HepG2 (cell line): ENCODE results near the gene GPN2. TPM values are rescaled to one million over a fixed set of nuclear protein-coding genes. Genes with fewer than 3 reads are reported as not detected.
A peak's percentile ranks its signal among the peaks of the same experiment; 100 is the strongest.

Experiments used
- ARHGAP35 ChIP-seq: sonication (generic); formaldehyde crosslinking; IDR thresholded peaks from 2 replicates; pipeline ENCODE4 v1.9.0; 2022; ENCODE audit warnings: mild to moderate bottlenecking, inconsistent platforms, moderate library complexity, missing genetic modification reagents, borderline replicate concordance
- ATF4 ChIP-seq, 2 experiments: fragments of 450-650 bp in 1 of 2; sonication (generic) in 1 of 2; formaldehyde crosslinking; IDR thresholded peaks; 2 replicates each; pipeline versions ENCODE4 v1.5.0 to v1.8.0; 2020 to 2022; ENCODE audit warnings: mild to moderate bottlenecking in 1 of 2, missing genetic modification reagents in 1 of 2
- CBX5 ChIP-seq: sonication (generic); formaldehyde crosslinking; IDR thresholded peaks from 2 replicates; pipeline ENCODE4 v1.4.0; 2020; ENCODE audit warnings: missing genetic modification reagents, borderline replicate concordance
- DMAP1 ChIP-seq: IDR thresholded peaks from 2 replicates; pipeline ENCODE4 v1.6.1; 2016
- FOXA1 ChIP-seq, 2 experiments: fragments of 450-650 bp in 1 of 2; sonication (generic) in 1 of 2; formaldehyde crosslinking in 1 of 2; IDR thresholded peaks; 2 replicates each; pipeline versions ENCODE4 v1.4.0 to v1.6.1; 2016 to 2020; ENCODE audit warnings: missing genetic modification reagents in 1 of 2
- FOXO1 ChIP-seq: sonication (generic); formaldehyde crosslinking; IDR thresholded peaks from 2 replicates; pipeline ENCODE4 v1.4.0; 2020; ENCODE audit warnings: missing genetic modification reagents
- HCFC1 ChIP-seq: fragments of 150-350 bp; IDR thresholded peaks from 2 replicates; pipeline ENCODE4 v1.6.1; 2014; ENCODE audit warnings: low read depth, low read length
- LBX2 ChIP-seq: sonication (generic); formaldehyde crosslinking; IDR thresholded peaks from 2 replicates; pipeline ENCODE4 v1.5.0; 2020; ENCODE audit warnings: missing genetic modification reagents, mild to moderate bottlenecking, borderline replicate concordance
- MED13 ChIP-seq: sonication (generic); formaldehyde crosslinking; IDR thresholded peaks from 2 replicates; pipeline ENCODE4 v1.5.0; 2020; ENCODE audit warnings: missing genetic modification reagents
- NAIF1 ChIP-seq: sonication (generic); formaldehyde crosslinking; IDR thresholded peaks from 2 replicates; pipeline ENCODE4 v1.5.0; 2020; ENCODE audit warnings: mild to moderate bottlenecking, missing genetic modification reagents, borderline replicate concordance
- NR2C2 ChIP-seq: sonication (generic); formaldehyde crosslinking; IDR thresholded peaks from 2 replicates; pipeline ENCODE4 v1.4.0; 2020; ENCODE audit warnings: missing genetic modification reagents, mild to moderate bottlenecking, moderate library complexity, borderline replicate concordance
- NR3C1 ChIP-seq: sonication (generic); formaldehyde crosslinking; IDR thresholded peaks from 2 replicates; pipeline ENCODE4 v1.4.0; 2020; ENCODE audit warnings: missing genetic modification reagents
- PAWR ChIP-seq: sonication (generic); formaldehyde crosslinking; IDR thresholded peaks from 2 replicates; pipeline ENCODE4 v1.4.0; 2020; ENCODE audit warnings: missing genetic modification reagents, mild to moderate bottlenecking, borderline replicate concordance
- RBAK ChIP-seq: sonication (generic); formaldehyde crosslinking; IDR thresholded peaks from 2 replicates; pipeline ENCODE4 v1.5.1; 2020; ENCODE audit warnings: mild to moderate bottlenecking, missing genetic modification reagents
- REPIN1 ChIP-seq: sonication (generic); formaldehyde crosslinking; IDR thresholded peaks from 2 replicates; pipeline ENCODE4 v1.8.0; 2022; ENCODE audit warnings: missing genetic modification reagents, low read depth, mild to moderate bottlenecking, borderline replicate concordance
- SAFB2 ChIP-seq: sonication (generic); formaldehyde crosslinking; IDR thresholded peaks from 2 replicates; pipeline ENCODE4 v1.5.1; 2020; ENCODE audit warnings: missing genetic modification reagents, low read depth, mild to moderate bottlenecking, borderline replicate concordance
- SP1 ChIP-seq, 2 experiments: fragments of 450-650 bp in 1 of 2; sonication (generic) in 1 of 2; formaldehyde crosslinking in 1 of 2; IDR thresholded peaks; 2 replicates each; pipeline versions ENCODE4 v1.4.0 to v1.6.1; 2016 to 2020; ENCODE audit warnings: missing genetic modification reagents in 1 of 2
- YY1 ChIP-seq: IDR thresholded peaks from 2 replicates; pipeline ENCODE4 v1.6.1; 2011; ENCODE audit warnings: low read length, low read depth, moderate library complexity, mild to moderate bottlenecking; ENCODE audit not compliant: insufficient read depth, insufficient replicate concordance
- ZHX1 ChIP-seq: sonication (generic); formaldehyde crosslinking; IDR thresholded peaks from 2 replicates; pipeline ENCODE4 v1.8.1; 2022; ENCODE audit warnings: low read depth, mild to moderate bottlenecking, missing genetic modification reagents
- ZIK1 ChIP-seq: sonication (generic); formaldehyde crosslinking; IDR thresholded peaks from 2 replicates; pipeline ENCODE4 v1.5.0; 2020; ENCODE audit warnings: mild to moderate bottlenecking, low read depth, missing genetic modification reagents, borderline replicate concordance
- ZKSCAN1 ChIP-seq: fragments of 150-350 bp; IDR thresholded peaks from 2 replicates; pipeline ENCODE4 v1.6.1; 2014; ENCODE audit warnings: low read length
- ZNF256 ChIP-seq: sonication (generic); formaldehyde crosslinking; conservative IDR thresholded peaks from 2 replicates; pipeline ENCODE4 v1.4.0; 2020; ENCODE audit warnings: missing genetic modification reagents
- ZNF264 ChIP-seq: sonication (generic); formaldehyde crosslinking; IDR thresholded peaks from 2 replicates; pipeline ENCODE4 v1.4.0; 2020; ENCODE audit warnings: missing genetic modification reagents
- ZNF343 ChIP-seq: sonication (generic); formaldehyde crosslinking; IDR thresholded peaks from 2 replicates; pipeline ENCODE4 v1.4.0; 2020; ENCODE audit warnings: mild to moderate bottlenecking, missing genetic modification reagents
- ZNF367 ChIP-seq: sonication (generic); formaldehyde crosslinking; IDR thresholded peaks from 2 replicates; pipeline ENCODE4 v1.4.0; 2020; ENCODE audit warnings: missing genetic modification reagents, borderline replicate concordance
- ZNF44 ChIP-seq: sonication (generic); formaldehyde crosslinking; IDR thresholded peaks from 2 replicates; pipeline ENCODE4 v1.5.1; 2020; ENCODE audit warnings: mild to moderate bottlenecking, missing genetic modification reagents
- ZNF878 ChIP-seq: sonication (generic); formaldehyde crosslinking; IDR thresholded peaks from 2 replicates; pipeline ENCODE4 v1.8.1; 2023; ENCODE audit warnings: mild to moderate bottlenecking, missing genetic modification reagents, moderate library complexity
- polyA plus RNA-seq, 8 experiments: library from polyadenylated mRNA; depleted of rRNA in 3 of 8; stranded (reverse) in 7 of 8; unstranded in 1 of 8; fragments of >200 nt; fragmentation: Illumina TruSeq in 4 of 8; extraction: Trizol in 4 of 8; gene quantifications; 2 replicates each; pipeline versions ENCODE4 v1.2.1 to v1.2.3, GENCODE V29; 2011 to 2016; ENCODE audit warnings: low read depth in 4 of 8, missing spikeins in 1 of 8, mixed read lengths in 1 of 8; ENCODE audit not compliant: insufficient read depth in 1 of 8
- total RNA-seq, 5 experiments: library from RNA; depleted of rRNA; stranded (reverse); fragments of >200 nt; fragmentation: Illumina TruSeq; extraction: Trizol; gene quantifications; 2 replicates each; pipeline ENCODE4 v1.2.3, GENCODE V29; 2016; ENCODE audit warnings: low read depth in 1 of 5

The GPN2 gene
- total and polyA plus RNA-seq, 2 of the 13 experiments (the other 11 are each of a cell fraction or from before 2014, with no cell fraction given), result 19.3 to 38.9 TPM

- no peak for TF ChIP-seq ZNF256 (CRISPR knock-in tag)
- TF ChIP-seq SP1 (IDR thresholded peaks at IDR 0.05), result no peak
- TF ChIP-seq SP1 (CRISPR knock-in tag; IDR thresholded peaks at IDR 0.05), result peak; percentile 52; the same call in 1 of the 2 replicates
- TF ChIP-seq ZNF264 (CRISPR knock-in tag), result peak; percentile 61
- no peak for TF ChIP-seq ZKSCAN1
- peak; percentile 93 for TF ChIP-seq NR2C2 (CRISPR knock-in tag)
- TF ChIP-seq NAIF1, result peak; percentile 65; the same call in 1 of the 2 replicates
- no peak for TF ChIP-seq NR3C1
- no peak for TF ChIP-seq DMAP1 (CRISPR knock-in tag)
- TF ChIP-seq SAFB2 (CRISPR knock-in tag), result peak; percentile 62; the same call in 1 of the 2 replicates
- no peak for TF ChIP-seq ZNF367
- TF ChIP-seq ATF4 (CRISPR knock-in tag; IDR thresholded peaks at IDR 0.05), result peak in 1 of 2 experiments; percentile 49; a peak in 2 of 4 replicates
- no peak for TF ChIP-seq PAWR (CRISPR knock-in tag)
- no peak for TF ChIP-seq LBX2 (CRISPR knock-in tag)
- TF ChIP-seq RBAK, result no peak
- peak; percentile 70; the same call in 1 of the 2 replicates for TF ChIP-seq ZNF878 (CRISPR knock-in tag)
- TF ChIP-seq MED13 (CRISPR knock-in tag), result 0 out of 2 replicates have a peak, but pooled peaks have one; percentile 81
- peak; percentile 80; the same call in 1 of the 2 replicates for TF ChIP-seq FOXO1 (CRISPR knock-in tag)
- TF ChIP-seq CBX5 (CRISPR knock-in tag), result peak; percentile 54; the same call in 1 of the 2 replicates
- TF ChIP-seq ZNF343 (CRISPR knock-in tag), result no peak; the same call in 1 of the 2 replicates
- peak; percentile 75; the same call in 1 of the 2 replicates for TF ChIP-seq ZHX1 (CRISPR knock-in tag)
- no peak for TF ChIP-seq FOXA1 (IDR thresholded peaks at IDR 0.05)
- TF ChIP-seq FOXA1 (CRISPR knock-in tag; IDR thresholded peaks at IDR 0.05), result no peak
- TF ChIP-seq ZIK1 (CRISPR knock-in tag), result no peak
- TF ChIP-seq ZNF44, result 0 out of 2 replicates have a peak, but pooled peaks have one; percentile 81
- peak; percentile 82 for TF ChIP-seq REPIN1 (CRISPR knock-in tag)
- TF ChIP-seq HCFC1, result no peak
- TF ChIP-seq ARHGAP35, result no peak
- TF ChIP-seq YY1, result peak; percentile 9
Measured at GRCh38 chr1:26938004-26938658, 48.0 kb upstream of the GPN2 start (continued).
